D721Med (cell line): ENCODE data around the gene UNCX.

ENCODE experiments used
- DNase-seq: peaks from one replicate; pipeline ENCODE4 v3.0.0; 2011; ENCODE audit warnings: low spot score; ENCODE audit not compliant: insufficient read length
- FAIRE-seq: peaks from 2 replicates; lab custom pipeline; 2011; peaks lifted over from hg19 to GRCh38; lab: Jason Lieb, UNC
- CTCF ChIP-seq: IDR thresholded peaks from 2 replicates; pipeline ENCODE4 v1.5.1; 2012; ENCODE audit warnings: mild to moderate bottlenecking, control low read depth; ENCODE audit not compliant: insufficient read depth; ENCODE audit errors: missing control alignments

The UNCX gene

GRCh38 chr7:1246871-1247526 is 14.3 kb downstream of the UNCX start:
- DNase-seq = no peak
- no peak for FAIRE-seq
- TF ChIP-seq CTCF = no peak

- FAIRE-seq = no peak
- TF ChIP-seq CTCF = no peak
- DNase-seq = peak; percentile 89
These were observed 14.9 kb downstream of the UNCX start for GRCh38 chr7:1247527-1248041.

GRCh38 chr7:1248143-1248915 is 15.7 kb downstream of the UNCX start:
- FAIRE-seq (no peak), DNase-seq (no peak)
- no peak for TF ChIP-seq CTCF

GRCh38 chr7:1248916-1249581 is 16.4 kb downstream of the UNCX start:
- FAIRE-seq (no peak), DNase-seq (no peak)

GRCh38 chr7:1249731-1250130 is 17.1 kb downstream of the UNCX start:
- no peak for TF ChIP-seq CTCF
- no peak for DNase-seq
- no peak for FAIRE-seq

More at GRCh38 chr7:1248916-1249581, 16.4 kb downstream of the UNCX start:
- no peak for TF ChIP-seq CTCF

- FAIRE-seq = no peak
- no peak for TF ChIP-seq CTCF
- DNase-seq = no peak
These were observed 18.2 kb downstream of the UNCX start for GRCh38 chr7:1250901-1251300.
